OCI-LY1 (cell line): ENCODE data around the gene MTUS2.

ENCODE experiments used
- H2AFZ ChIP-seq: fragments of 200-600 bp; sonication (generic), shearing (Covaris generic); 2 replicates; pipeline ENCODE4 v1.6.0; 2014; ENCODE audit warnings: antibody characterized with exemption, mild to moderate bottlenecking, low read length
- H3F3A ChIP-seq: fragments of 200-600 bp; sonication (generic), shearing (Covaris generic); 2 replicates; pipeline ENCODE4 v1.6.0; 2014; ENCODE audit warnings: mild to moderate bottlenecking, antibody characterized with exemption, low read length, moderate library complexity; ENCODE audit not compliant: insufficient read depth
- H3K27ac ChIP-seq: fragments of 200-600 bp; sonication (generic); 2 replicates; pipeline ENCODE4 v1.5.1; 2014; ENCODE audit warnings: low read length, mixed run types, mild to moderate bottlenecking, low read depth; ENCODE audit not compliant: poor library complexity, severe bottlenecking
- H3K27me3 ChIP-seq: fragments of 200-600 bp; sonication (generic); 2 replicates; pipeline ENCODE4 v1.6.0; 2014; ENCODE audit warnings: antibody characterized with exemption, mild to moderate bottlenecking, low read length, moderate library complexity; ENCODE audit not compliant: insufficient read depth
- H3K36me3 ChIP-seq: fragments of 200-600 bp; sonication (generic); 2 replicates; pipeline ENCODE4 v1.6.1; 2014; ENCODE audit warnings: mild to moderate bottlenecking, antibody characterized with exemption, low read length, moderate library complexity, mixed read lengths; ENCODE audit not compliant: insufficient read depth
- H3K4me1 ChIP-seq: fragments of 200-600 bp; sonication (generic); 2 replicates; pipeline ENCODE4 v1.5.1; 2014; ENCODE audit warnings: mild to moderate bottlenecking, low read length, moderate library complexity; ENCODE audit not compliant: insufficient read depth, severe bottlenecking
- H3K4me2 ChIP-seq: fragments of 200-600 bp; sonication (generic), shearing (Covaris generic); 2 replicates; pipeline ENCODE4 v1.6.1; 2014; ENCODE audit warnings: low read length
- H3K4me3 ChIP-seq: fragments of 200-600 bp; sonication (generic); 2 replicates; pipeline ENCODE4 v1.5.1; 2014; ENCODE audit warnings: low read length, low read depth, mild to moderate bottlenecking, mixed read lengths; ENCODE audit not compliant: poor library complexity, severe bottlenecking
- H3K79me2 ChIP-seq: fragments of 200-600 bp; shearing (Covaris generic); 2 replicates; pipeline ENCODE4 v1.6.1; 2016; ENCODE audit warnings: mixed run types, low read length, mixed read lengths; ENCODE audit not compliant: insufficient read depth
- H3K9ac ChIP-seq: fragments of 200-600 bp; sonication (generic), shearing (Covaris generic); 2 replicates; pipeline ENCODE4 v1.6.1; 2014; ENCODE audit warnings: mild to moderate bottlenecking, low read length, mixed read lengths
- H3K9me2 ChIP-seq: fragments of 200-600 bp; sonication (generic), shearing (Covaris generic); 2 replicates; pipeline ENCODE4 v1.6.1; 2014; ENCODE audit warnings: low read depth, mild to moderate bottlenecking, low read length, mixed read lengths
- H3K9me3 ChIP-seq: fragments of 200-600 bp; shearing (Covaris generic); 2 replicates; pipeline ENCODE4 v1.6.1; 2014; ENCODE audit warnings: low read length, mixed read lengths
- H4K20me1 ChIP-seq: fragments of 200-600 bp; sonication (generic), shearing (Covaris generic); 2 replicates; pipeline ENCODE4 v1.6.0; 2016; ENCODE audit warnings: mild to moderate bottlenecking, low read length; ENCODE audit not compliant: insufficient read depth
- CTCF ChIP-seq: fragments of 200-600 bp; sonication (generic), shearing (Covaris generic); IDR thresholded peaks from 2 replicates; pipeline ENCODE4 v1.5.1; 2017; ENCODE audit warnings: mild to moderate bottlenecking, antibody characterized with exemption, low read length, moderate library complexity, mixed read lengths
- EZH2 ChIP-seq: fragments of 200-600 bp; sonication (generic), shearing (Covaris generic); IDR thresholded peaks from 2 replicates; pipeline ENCODE4 v1.8.0; 2017; ENCODE audit warnings: borderline replicate concordance, mixed run types, mild to moderate bottlenecking, antibody characterized with exemption, low read length, moderate library complexity, mixed read lengths

The MTUS2 gene

GRCh38 chr13:28866932-28867331 lies 46.8 kb downstream of the MTUS2 start:
- H4K20me1 ChIP-seq: no peaks in the 10 kb centered on the region
- H3K9ac ChIP-seq: no peak overlapping the region
- TF ChIP-seq CTCF: no peak
- TF ChIP-seq EZH2: no peak
- H3K9me3 ChIP-seq: no peaks in the 10 kb centered on the region
- H3F3A ChIP-seq: no peaks in the 10 kb centered on the region
- no peaks in the 10 kb centered on the region for H3K36me3 ChIP-seq
- no peak overlapping the region for H3K4me2 ChIP-seq
- H3K4me3 ChIP-seq: no peak overlapping the region
- H2AFZ ChIP-seq: no peak overlapping the region
- H3K4me1 ChIP-seq: no peaks in the 10 kb centered on the region
- H3K27ac ChIP-seq: no peak overlapping the region
- no peaks in the 10 kb centered on the region for H3K79me2 ChIP-seq
- no peaks in the 10 kb centered on the region for H3K9me2 ChIP-seq
- no peaks in the 10 kb centered on the region for H3K27me3 ChIP-seq

GRCh38 chr13:28867564-28867963 lies 47.4 kb downstream of the MTUS2 start:
- Histone ChIP-seq H3K27ac (no peak overlapping the region), H3F3A (no peaks in the 10 kb centered on the region), H3K4me2 (no peak overlapping the region), H3K9me3 (no peaks in the 10 kb centered on the region), H3K9me2 (no peaks in the 10 kb centered on the region), H3K4me3 (no peak overlapping the region), H3K36me3 (no peaks in the 10 kb centered on the region), H3K79me2 (no peaks in the 10 kb centered on the region), H3K27me3 (no peaks in the 10 kb centered on the region), H3K4me1 (no peaks in the 10 kb centered on the region), H3K9ac (no peak overlapping the region), H4K20me1 (no peaks in the 10 kb centered on the region), H2AFZ (no peak overlapping the region)
- TF ChIP-seq CTCF (no peak), EZH2 (no peak)

GRCh38 chr13:28872427-28873176 lies 52.5 kb downstream of the MTUS2 start:
- Histone ChIP-seq H3K9me2 (no peaks in the 10 kb centered on the region), H3K27ac (no peak overlapping the region), H3K9ac (no peak overlapping the region), H3K27me3 (no peaks in the 10 kb centered on the region), H3K4me2 (no peak overlapping the region), H4K20me1 (no peaks in the 10 kb centered on the region), H2AFZ (no peak overlapping the region), H3K79me2 (no peaks in the 10 kb centered on the region), H3K4me3 (no peak overlapping the region), H3K36me3 (no peaks in the 10 kb centered on the region), H3K4me1 (no peaks in the 10 kb centered on the region), H3F3A (no peaks in the 10 kb centered on the region), H3K9me3 (no peaks in the 10 kb centered on the region)
- TF ChIP-seq EZH2 (no peak), CTCF (no peak)
